HG03442 (cell line): Measurements from ENCODE around the gene ADAMTS14.
"Not testable (repeated sequence)": the region's sequence is repeated elsewhere in the genome, so short reads cannot be mapped to it uniquely, and the experiment has no call there.

Experiments
- ATAC-seq: cut with Tn5 transposase; IDR thresholded peaks from one replicate; pipeline ENCODE4 v1.9.1; 2021; ENCODE audit warnings: mild to moderate bottlenecking, moderate library complexity; ENCODE audit not compliant: unreplicated experiment

Gene ADAMTS14, protein sequence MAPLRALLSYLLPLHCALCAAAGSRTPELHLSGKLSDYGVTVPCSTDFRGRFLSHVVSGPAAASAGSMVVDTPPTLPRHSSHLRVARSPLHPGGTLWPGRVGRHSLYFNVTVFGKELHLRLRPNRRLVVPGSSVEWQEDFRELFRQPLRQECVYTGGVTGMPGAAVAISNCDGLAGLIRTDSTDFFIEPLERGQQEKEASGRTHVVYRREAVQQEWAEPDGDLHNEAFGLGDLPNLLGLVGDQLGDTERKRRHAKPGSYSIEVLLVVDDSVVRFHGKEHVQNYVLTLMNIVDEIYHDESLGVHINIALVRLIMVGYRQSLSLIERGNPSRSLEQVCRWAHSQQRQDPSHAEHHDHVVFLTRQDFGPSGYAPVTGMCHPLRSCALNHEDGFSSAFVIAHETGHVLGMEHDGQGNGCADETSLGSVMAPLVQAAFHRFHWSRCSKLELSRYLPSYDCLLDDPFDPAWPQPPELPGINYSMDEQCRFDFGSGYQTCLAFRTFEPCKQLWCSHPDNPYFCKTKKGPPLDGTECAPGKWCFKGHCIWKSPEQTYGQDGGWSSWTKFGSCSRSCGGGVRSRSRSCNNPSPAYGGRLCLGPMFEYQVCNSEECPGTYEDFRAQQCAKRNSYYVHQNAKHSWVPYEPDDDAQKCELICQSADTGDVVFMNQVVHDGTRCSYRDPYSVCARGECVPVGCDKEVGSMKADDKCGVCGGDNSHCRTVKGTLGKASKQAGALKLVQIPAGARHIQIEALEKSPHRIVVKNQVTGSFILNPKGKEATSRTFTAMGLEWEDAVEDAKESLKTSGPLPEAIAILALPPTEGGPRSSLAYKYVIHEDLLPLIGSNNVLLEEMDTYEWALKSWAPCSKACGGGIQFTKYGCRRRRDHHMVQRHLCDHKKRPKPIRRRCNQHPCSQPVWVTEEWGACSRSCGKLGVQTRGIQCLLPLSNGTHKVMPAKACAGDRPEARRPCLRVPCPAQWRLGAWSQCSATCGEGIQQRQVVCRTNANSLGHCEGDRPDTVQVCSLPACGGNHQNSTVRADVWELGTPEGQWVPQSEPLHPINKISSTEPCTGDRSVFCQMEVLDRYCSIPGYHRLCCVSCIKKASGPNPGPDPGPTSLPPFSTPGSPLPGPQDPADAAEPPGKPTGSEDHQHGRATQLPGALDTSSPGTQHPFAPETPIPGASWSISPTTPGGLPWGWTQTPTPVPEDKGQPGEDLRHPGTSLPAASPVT

DNA sequence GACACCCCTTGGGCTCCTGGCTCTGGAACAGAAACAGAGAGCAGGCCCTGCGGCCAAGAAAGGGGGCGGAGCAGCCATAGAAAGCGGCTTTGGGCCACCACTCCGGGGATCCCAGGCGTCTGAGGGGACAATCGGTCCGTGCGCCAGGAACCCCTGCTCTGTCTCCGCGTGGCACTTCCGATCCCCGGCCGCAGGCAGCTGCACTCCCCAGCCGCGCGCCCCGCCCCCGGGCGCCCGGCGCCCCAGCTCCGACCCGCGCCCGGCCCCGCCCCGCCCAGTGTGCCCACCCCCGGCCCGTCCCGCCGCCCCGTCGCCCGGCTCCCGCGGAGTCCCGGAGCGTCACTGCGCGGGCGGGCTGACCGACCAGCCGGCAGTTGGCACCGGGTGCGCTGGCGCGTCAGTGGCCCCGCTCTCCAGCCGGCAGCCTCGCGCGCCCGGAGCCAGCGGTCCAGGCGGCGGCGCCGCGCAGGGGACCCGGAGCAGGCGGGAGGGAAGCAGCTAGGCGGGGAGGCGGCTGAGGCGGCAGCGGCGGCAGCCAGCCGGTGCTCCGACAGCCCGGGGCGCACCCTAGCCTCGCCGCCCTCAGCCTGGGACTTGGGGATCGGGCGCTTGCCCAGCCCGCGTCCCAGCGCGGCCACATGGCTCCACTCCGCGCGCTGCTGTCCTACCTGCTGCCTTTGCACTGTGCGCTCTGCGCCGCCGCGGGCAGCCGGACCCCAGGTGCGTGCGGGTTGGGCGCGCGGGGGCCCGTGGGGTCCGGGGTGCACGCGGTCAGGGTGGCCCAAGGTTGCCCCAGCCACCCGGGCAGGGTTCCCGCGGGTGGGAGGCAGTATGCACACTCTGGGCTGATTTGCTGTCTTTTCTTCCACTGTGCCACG, at the start of gene ADAMTS14:
Gene ADAMTS14 (plus strand): TSS at position 342 of the 878 bp plus-strand sequence. CDS start 297 bp downstream, at position 639.
- ATAC-seq: no peak

- ATAC-seq: no peak
Measured at GRCh38 chr10:70622541-70622940, 49.8 kb upstream of the ADAMTS14 start.

- no peak for ATAC-seq
Measured at GRCh38 chr10:70622981-70623844, 49.1 kb upstream of the ADAMTS14 start.

- ATAC-seq: no peak
Measured at GRCh38 chr10:70626056-70626455, 46.2 kb upstream of the ADAMTS14 start.

- no peak for ATAC-seq
Measured at GRCh38 chr10:70629338-70629737, 43.0 kb upstream of the ADAMTS14 start.

- not testable (repeated sequence) for ATAC-seq
Measured at GRCh38 chr10:70631735-70632134, 40.6 kb upstream of the ADAMTS14 start.

GRCh38 chr10:70634011-70634410, 38.3 kb upstream of the ADAMTS14 start:
- no peak for ATAC-seq

DNA sequence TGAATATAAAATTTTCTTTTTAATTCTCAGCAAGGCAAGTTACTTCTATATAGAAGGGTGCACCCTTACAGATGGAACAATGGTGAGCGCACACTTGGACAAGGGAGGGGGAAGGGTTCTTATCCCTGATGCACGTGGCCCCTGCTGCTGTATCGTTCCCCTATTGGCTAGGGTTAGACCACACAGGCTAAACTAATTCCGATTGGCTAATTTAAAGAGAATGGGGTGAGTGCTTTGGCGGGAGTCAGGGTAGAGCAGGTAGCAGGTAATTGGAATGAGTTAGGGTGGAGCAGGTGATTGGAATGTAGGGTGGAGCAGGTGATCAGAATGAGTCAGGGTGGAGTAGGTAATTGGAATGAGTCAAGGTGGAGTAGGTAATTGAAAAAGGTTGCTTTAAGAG, 37.8 kb upstream of the ADAMTS14 start:
- ATAC-seq: not testable (repeated sequence)

- ATAC-seq: not testable (repeated sequence)
Measured at GRCh38 chr10:70639640-70640383, 32.5 kb upstream of the ADAMTS14 start.

DNA sequence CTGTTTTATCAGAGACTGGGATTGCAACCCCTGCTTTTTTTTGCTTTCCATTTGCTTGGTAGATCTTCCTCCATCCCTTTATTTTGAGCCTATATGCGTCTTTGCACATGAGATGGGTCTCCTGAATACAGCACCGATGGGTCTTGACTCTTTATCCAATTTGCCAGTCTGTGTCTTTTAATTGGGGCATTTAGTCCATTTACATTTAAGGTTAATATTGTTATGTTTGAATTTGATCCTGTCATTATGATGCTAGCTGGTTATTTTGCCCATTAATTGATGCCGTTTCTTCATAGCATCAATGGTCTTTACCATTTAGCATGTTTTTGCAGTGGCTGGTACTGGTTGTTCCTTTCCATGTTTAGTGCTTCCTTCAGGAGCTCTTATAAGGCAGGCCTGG, 29.0 kb upstream of the ADAMTS14 start:
- ATAC-seq: not testable (repeated sequence)

- not testable (repeated sequence) for ATAC-seq
Measured at GRCh38 chr10:70644959-70645358, 27.3 kb upstream of the ADAMTS14 start.

DNA sequence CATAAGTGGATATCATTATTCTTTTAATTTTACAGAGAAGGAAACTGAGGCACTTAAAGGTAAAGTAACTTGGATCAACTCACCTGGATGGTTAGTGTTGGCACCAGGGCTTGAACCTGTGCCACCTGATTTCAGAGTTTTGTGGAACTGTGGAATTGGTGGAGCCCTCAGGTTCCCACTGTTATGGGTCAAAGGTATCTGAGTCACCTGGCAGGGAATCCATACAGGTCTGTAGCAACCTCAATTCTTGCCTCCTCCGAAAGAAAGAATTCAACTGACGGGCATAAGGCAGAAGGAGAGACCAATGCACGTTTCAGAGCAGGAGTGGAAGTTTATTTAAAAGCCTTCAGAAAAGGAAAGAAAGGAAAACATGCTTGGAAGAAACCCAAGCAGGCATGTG, 25.2 kb upstream of the ADAMTS14 start:
- no peak for ATAC-seq

DNA sequence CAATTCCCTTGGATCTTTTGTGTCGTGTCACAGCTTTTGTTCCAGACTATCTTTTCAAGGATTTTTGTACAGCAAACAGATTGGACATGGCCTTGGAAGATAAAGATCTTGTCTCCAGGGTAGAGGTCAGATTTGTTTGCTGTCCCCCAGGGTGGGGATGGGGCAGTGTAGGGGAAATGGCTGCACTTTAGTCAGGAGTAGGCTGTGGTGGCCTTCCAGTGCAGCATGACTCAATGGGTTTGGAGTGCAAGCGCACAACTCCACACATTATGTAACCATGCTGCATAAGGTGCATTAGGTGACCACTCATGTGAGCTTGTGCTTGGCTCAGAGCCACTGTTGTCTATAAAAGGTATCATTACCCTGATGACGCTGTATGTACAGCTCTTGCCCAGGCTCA, 23.9 kb upstream of the ADAMTS14 start:
- no peak for ATAC-seq

- ATAC-seq: no peak
Measured at GRCh38 chr10:70649526-70649925, 22.8 kb upstream of the ADAMTS14 start.

GRCh38 chr10:70650104-70650503, 22.2 kb upstream of the ADAMTS14 start:
- no peak for ATAC-seq

DNA sequence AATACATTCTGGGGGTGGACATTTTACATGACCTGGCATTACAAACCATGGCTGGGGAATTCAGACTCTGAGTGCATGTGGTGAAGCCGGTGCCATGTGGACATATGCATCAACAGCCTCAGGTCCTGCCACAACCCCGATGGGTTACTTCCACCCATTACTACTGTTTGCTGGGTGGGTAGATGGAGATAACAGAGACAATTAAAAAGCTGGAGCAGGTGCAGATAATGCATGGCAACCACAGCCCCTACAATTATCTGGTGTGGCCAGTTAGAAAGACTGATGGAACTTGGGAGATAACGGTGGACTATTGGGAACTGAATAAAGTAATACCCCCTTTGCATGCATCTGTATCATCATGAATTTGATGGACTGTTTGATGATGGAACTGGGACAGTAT, 21.6 kb upstream of the ADAMTS14 start:
- no peak for ATAC-seq

DNA sequence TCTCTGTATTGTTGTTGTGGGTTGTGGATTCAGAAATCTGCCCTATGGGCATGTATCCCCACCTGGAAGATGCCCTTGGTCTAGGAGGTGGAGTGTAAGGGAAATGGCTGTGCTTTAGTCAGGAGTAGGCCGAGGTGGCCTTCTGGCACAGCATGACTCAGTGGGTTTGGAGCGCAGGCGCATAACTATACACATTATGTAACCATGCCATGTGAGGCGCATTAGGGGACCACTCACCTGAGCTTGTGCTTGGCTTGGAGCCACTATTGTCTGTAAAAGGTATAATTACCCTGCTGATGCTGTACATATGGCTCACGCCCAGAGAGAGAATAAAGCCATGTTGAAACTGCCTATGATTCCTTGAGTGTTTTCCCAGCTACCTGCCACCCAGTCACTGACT, 20.6 kb upstream of the ADAMTS14 start:
- no peak for ATAC-seq
